SHP77 treated with DMSO at 0.1 percent for 48 hours (cell line): ENCODE data around the gene SLC7A11.

Experiments used
- DNase-seq: peaks from one replicate; lab custom pipeline; 2025; lab: John Stamatoyannopoulos, UW

SLC7A11 gene

GRCh38 chr4:138161351-138161750, 80.8 kb downstream of the SLC7A11 start:
- no peak for DNase-seq

- no peak for DNase-seq
These were observed 83.3 kb downstream of the SLC7A11 start for GRCh38 chr4:138158746-138159297.

- DNase-seq = no peak
These were observed 101.3 kb downstream of the SLC7A11 start for GRCh38 chr4:138140879-138141278.

- DNase-seq = no peak
These were observed 103.4 kb downstream of the SLC7A11 start for GRCh38 chr4:138138774-138139173.

- no peak for DNase-seq
These were observed 106.5 kb downstream of the SLC7A11 start for GRCh38 chr4:138135610-138136009.

- DNase-seq = no peak
These were observed 123.9 kb downstream of the SLC7A11 start for GRCh38 chr4:138118270-138118669.

GRCh38 chr4:138115053-138115452, 127.1 kb downstream of the SLC7A11 start:
- DNase-seq = no peak

GRCh38 chr4:138114434-138114833, 127.7 kb downstream of the SLC7A11 start:
- no peak for DNase-seq
